DMS153 treated with DMSO at 0.1 percent for 48 hours (cell line): ENCODE measurements around the gene EEFSEC.

Experiments used
- DNase-seq: peaks from one replicate; lab custom pipeline; 2025; ENCODE audit not compliant: unreplicated experiment; lab: John Stamatoyannopoulos, UW

The EEFSEC gene

DNA sequence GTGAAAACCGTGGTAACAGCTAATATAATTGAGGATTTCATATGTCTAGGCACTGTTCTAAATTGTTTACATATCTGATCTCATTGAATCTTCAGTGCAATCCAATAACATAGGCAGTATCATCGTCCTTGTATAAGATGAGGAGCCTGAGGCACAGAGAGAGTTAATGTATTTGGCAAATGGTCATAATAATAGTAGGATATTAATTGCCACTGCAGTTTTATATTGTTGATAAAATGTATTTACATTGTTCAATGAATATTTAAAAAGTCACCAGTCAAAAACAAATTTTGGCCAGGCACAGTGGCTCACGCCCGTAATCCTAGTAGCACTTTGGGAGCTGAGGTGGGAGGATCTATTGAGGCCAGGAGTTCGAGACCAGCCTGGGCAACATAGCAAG, 88.5 kb downstream of the EEFSEC start:
- DNase-seq, result no peak

DNA sequence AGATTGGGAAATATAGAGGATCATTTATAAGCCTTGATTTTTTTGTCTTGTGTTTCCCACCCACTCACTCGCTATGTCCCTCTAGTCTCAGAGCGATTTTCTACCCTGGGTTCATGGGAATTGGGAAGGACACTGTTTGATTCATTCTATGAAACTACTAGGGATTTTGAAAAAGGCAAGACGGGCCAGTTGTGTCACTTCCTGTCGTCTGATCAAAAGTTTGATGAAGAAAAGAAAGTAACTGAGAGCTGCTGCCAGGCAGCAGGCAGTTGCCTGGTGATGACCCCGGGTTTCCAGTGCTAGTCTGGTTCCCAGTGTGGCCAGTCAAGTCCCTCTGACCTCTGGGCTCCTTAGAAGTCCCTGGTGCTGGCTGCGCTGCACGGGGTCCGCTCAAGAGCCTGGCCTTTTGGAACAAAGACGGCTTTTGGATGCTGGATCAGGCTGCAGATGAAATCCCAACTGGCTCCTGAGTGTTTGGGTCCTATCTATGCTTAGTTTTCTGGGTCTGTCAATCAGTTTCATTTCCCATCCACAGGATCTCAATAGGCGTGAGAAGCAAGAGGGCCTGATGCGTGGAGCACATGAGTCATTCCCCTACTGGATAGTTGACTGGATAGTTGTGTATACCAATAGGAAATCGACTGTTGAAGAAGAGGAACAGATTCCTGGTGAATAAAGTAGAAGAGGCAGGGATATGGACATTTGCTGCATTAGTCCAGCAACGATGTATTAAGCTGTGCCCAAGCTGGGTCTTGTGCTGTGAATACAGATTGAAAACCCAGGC, 89.7 kb downstream of the EEFSEC start:
- DNase-seq, result no peak

DNA sequence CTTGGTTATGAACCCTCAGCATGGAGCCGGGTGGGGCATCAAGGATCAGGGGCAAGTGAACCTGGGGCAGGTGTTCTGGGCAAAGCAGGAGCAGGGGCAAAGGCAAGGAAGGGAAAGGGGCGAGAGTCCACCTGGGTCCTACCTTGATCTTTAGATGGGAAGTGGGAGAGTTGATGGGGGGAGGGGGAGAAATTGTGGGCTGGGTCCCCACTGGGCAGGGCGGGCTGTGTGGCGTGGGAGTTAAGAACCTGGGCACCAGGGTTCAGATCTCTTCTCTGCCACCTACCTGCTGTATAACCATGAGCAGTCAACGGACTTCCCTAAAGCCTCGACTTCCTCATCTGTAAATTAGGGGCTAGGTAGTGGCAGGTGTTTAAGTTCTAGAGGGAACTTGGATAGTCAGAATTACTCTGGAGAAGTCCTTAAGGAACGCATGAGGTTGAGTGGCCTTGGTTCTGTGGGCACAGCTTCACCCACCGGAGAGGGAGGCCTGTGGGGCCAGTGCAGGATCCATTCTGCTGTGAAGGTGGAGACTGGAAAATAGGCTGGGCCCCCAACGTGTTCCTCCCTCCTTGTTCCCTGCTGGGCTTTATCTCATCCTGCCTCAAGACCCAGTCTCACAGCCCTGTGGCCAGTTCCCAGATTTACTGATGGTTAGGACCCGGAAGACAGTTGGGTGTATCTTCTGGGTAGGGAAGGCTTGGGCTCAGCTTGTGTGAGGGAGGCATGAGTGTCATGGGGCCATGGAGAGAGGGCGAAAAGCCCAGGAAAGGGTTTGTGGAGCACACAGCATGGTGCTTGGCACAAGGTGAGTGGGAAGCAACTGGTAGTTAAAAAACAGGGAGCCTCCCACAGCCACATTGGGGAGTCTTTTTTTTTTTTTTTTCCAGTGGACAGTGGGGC, 90.6 kb downstream of the EEFSEC start:
- no peak for DNase-seq

DNA sequence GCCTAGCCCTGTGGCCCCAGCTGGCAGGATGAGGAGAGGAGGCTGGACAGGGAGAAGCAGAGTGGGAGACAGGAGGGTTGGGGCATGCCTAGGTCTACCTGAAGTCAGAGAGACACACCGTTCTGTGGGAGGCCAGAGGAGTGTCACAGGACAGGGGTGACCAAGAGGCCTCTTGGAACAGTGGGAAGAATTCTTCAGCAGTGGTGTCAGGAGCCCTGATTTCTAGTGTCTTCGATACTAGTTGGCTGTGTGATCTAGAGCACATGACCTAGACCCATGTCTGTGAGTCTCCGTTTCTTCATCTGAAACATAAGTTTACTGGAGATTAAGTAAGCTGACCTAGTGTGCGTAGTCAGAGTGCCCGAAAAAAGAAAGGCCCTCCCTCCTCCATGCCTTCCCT, 92.2 kb downstream of the EEFSEC start:
- DNase-seq, result no peak

DNA sequence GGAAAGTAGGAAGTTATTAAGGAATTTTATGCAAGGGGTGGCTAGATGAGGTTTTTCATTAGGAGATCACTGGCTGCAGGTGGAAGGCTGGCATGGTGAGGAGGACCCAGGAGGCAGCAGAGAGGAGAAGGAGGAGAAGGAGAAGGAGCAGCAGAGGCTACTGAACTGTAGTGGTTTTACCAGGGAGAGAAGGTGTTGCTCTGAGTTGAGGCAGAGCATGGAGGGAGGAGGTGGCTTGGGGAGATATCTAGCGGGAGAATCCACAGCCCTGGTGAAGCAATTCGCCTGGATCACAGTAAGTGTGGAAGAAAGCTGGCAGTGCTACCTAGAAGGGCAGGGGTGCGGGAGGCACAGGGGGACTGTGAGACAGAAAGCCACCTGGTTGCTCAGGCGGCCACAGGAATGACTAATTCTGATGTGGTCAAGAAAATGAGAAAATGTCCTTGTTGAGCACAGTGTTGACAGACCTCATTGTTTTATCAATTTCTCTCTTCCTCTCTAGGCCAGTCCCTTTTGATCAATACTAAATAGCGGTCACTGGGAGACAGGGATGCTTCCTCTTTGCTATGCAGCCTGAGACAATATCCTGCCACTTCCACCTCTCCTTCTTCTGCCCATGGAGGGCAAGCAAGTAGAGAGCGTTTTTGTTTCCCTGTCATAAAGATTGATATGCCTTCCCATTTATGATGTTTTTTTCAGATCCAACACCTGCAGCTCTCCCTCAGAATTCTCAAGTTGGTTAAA, 94.6 kb downstream of the EEFSEC start:
- DNase-seq, result peak; percentile 8

DNA sequence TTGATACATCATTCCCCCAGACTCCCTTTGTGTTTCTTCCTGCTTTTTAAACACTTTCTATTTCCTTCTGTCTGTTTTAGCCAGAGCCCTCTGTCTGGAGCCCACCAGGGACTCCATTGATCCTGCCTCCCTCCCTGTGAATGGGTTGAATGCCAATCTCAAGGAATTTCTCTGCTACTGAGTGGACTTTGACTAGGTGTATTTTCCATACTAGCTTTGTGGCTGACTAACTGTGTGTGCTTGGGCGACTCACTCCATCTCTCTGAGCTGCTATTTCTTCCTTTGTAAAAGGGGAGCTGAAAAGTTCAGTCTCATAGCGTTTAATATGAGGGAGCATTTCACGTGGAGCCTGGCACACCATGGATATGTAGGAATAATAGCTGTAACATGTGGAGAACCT, 98.8 kb downstream of the EEFSEC start:
- no peak for DNase-seq

DNA sequence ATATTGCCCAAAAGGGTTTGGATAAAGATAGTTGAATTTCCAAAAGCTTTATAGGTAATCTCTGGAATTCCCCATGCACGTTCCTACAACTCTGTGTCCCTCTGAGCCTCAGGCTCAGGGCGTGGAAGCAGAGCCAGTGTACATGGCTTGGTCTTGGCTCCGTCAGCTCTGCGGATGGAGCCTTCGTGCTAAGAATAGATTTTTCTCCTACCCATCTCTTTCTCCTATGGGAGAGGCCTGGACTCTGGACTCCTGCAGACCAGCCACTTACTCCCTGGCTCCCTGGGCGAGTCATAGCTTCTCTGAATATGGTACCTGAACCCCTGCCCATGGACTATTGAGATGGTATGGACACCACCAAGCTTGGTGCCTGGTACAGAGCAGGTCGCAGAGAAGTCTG, 99.9 kb downstream of the EEFSEC start:
- DNase-seq, result no peak

DNA sequence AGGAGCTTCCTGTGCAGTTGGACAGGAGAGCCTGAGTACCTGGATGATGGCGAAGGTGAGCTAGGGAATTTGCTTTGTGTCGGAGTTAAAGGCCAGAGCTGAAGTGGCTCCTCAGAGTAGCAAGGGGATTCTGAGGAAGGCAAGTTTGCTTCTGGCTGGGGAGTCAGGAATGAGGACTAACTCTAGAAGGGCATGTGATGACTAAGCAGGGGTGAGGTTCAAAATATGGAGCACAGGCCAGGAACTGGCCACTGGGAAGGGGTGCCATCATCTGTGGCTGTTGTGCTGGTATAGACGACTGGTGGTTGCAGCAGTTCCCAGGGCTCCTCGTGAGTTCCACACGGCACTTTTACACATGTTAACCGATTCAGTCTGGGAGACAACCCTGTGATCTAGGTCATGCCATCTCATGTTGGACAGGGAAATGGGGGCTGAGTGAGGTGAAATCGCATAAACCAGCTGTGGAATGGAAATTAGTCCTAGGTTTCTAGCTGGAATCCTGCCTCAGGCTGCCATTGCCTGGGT, 100.8 kb downstream of the EEFSEC start:
- no peak for DNase-seq

DNA sequence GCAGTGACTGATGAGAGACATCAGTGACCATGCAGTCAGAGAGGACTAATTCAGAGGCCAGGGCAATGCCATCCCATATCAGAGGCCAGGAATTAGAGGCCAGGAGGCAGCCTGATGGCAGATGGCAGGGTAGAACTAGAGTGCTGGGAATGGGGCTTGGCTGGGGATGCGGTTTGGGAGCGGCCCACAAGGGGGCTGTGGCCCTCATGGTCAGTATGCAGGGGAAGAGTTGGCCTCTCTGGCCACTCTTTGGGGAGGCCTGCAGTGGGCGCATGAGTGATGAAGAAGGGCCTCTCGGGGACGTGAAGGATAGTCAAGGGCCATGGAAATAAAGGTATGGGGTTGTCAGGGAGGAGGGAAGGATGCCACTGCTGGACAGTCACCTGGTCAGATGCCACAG, 101.7 kb downstream of the EEFSEC start:
- no peak for DNase-seq

DNA sequence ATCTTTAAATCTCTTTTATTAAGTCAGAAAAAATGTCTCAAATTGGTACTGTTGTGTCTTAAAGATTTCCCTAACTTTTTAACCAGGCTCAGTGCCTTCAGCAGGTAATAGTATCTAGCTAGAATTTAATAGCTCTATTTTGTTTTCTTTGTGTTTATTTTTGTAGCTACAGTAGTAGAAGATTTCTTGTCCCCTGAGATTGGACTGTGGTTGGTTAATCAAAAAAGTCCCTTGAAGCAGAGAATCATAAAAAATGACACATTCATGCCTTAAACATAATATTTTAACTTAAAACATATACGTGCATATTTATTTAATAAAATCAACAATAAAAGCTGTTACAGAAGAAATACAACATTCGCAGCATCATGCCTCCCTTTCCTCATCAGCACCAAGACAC, 102.8 kb downstream of the EEFSEC start:
- DNase-seq, result no peak

DNA sequence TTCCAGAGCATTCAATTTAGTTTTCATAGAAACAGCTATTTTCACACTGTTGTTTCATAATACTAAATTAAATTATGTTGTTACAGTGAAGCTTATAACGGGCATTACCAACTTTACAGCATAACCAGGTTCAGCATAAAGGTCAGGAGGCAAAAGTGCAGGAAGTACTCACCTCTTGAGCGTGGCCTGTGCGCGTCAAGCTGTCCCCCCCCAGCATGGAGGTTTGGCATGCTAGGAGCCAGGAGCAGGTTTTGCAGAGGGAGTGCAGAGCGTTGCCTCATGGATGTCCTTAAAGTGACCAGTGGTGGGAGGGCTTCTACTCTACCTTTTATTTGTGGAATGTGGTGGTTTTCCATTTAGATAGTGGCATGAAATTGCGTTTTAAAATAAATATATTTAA, 104.4 kb downstream of the EEFSEC start:
- DNase-seq, result no peak

DNA sequence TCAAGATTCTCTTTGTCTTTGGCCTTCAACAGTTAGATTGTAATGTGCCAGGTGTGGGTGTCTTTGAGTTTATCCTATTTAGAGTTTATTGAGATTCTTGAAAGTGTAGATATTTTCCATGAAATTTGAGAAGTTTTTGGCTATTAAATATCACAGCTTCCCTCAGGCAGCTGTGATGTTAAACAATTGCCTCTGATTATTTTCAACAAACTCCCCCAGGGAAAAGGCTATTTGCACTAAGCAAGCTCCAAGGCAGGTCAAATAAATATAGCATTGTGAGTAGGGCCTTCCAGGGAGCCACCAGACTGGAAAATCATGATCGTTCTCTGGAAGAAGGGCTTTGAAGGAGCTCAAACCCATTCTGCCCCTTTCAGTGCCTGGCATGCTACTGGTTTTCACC, 107.0 kb downstream of the EEFSEC start:
- DNase-seq, result no peak

DNA sequence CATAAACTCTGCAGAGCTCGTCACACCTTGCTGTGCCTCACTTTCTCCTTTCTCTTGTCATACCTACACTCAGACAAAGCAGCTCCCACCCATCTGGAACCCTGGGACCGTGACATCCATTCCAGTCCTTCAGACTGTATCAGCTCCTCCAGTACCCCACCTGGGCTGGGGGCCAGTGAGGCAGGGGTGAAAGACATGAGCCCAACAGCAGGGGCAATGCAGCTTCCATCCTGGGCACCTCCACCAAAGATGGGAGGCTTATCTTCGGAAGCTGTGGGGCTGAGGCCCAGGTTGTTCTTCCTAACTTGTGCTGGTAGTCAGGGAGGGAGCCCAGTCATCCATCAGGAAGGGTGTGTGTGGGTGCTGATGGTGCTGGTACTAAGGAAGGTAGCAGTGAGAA, 109.2 kb downstream of the EEFSEC start:
- DNase-seq, result no peak

DNA sequence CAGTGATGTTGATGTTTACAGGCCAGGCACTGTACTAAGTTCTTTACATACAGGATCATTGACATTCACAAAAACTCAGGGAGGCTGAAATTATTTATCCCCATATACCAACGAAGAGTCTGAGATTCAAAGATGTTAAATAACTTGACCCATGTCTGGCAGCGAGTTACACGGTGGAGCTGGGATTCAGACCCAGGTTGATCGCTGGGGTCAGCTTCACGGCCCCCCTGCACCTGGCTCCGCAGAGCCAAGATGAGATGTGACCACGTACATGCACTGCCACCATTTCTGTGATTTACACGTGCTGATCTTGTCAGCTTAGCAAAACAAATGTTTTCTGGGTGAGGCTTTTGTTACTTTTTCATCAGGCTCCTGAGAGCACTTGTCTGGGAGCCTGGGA, 109.8 kb downstream of the EEFSEC start:
- no peak for DNase-seq

DNA sequence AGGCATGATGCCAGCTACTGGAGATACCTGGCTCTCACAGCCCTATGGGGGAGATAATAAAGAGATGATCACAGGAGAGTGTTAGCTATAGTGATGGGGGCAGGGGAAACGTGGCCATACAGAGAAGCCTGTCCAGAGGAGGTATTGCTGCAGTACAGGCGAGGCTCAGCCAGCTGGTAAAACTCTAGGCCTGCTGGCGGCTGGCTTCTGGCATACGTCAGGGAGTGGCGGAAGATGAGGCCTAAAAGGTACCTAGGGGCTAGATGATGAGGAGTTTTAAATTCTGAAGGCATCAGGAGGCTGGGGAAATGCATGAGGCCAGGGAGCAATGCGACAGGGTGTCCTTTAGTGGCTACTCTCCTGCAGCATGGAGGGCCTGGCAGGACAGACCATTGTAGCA, 110.7 kb downstream of the EEFSEC start:
- DNase-seq, result no peak

DNA sequence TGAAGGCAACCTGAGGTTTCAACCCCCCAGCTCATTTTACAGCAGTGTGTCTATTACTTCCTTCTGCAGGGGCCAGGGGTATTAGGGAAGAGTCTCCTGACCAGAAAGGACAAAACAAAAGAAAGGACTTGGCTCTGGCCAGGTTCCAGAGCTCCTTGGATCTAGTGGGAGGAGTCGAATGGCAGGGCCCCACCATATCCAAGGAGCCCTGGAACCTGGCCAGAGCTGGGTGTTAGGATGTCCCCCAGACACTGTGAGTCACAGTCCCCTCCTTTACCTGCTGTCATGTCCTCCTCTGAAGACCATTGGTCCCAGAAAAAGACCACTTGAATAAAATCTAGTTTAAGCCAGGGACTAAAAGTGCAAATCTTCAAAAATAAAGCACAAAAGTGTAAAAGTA, 113.2 kb downstream of the EEFSEC start:
- DNase-seq, result no peak

DNA sequence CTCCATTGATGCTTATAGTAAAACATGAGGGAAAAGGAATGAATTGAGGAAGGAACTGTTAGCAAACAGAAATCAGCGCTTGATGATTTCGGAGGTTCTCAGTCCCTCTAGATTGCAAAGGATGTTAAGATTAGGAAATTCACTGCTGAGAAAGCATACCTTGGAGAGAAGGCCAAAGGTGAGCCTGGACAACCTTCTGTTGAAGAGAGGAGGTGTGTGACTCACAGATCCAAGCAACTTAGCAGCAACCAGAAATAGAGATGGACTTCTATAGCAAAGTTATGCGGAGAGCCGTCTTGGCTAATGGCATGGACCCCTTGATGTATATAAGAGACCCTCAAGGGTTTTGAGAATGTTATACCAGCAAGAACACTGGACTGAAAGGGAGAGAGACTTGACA, 114.3 kb downstream of the EEFSEC start:
- no peak for DNase-seq

DNA sequence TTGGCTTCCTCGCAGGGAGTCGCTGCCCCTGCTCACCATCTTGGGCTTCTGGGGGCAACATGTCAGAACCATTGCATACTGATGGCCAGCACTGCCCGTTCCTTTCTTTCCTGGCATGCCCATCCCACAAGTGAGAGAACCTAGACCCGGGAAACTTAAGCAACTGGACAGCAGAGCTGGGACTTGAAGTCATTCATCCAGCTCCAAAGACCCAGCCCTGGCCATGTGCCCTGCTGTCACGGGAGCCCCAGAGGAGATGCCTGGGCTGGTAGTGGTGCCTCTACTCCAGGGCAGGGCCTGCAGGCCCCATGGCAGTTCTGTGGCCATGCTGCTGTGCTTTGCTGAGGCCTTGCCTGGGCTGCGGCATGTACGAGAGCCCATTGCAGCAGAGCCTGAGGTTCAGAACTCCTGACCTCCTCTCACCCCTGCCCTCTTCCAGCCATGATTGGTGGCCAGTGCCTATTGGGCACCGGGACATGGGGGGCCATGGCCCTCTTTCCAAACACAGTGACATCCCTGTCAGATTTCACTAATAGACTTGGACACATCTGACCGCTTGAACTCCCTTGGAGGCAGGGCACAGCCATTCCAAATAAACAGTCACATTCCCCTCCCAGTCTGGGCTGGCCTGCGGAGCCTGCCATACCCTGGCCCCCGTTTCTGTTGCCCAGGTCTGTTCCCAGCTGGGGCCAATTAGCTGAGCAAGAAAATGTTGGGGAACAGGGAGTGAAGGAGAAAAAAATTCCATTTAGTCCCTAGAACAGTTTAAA, 115.9 kb downstream of the EEFSEC start:
- DNase-seq, result no peak

DNA sequence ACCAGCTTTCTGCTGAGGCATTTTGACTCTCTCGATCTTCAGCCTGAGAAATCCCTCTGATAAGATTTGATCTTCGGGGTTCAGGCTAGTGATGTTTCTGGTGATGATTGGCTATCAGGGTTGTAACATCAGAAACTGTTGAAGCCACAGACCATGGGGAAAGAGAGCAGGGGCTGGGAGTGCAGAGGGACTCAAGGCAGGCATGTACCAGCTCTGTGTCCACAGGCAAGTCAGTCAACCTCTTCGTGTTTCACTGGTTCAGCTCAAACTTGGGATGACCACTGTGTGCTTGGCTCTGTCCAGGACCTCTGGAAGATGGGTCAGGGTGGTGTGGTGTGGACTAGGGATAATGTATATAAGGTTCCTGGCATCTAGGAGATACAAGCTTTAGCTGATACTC, 116.5 kb downstream of the EEFSEC start:
- no peak for DNase-seq

DNA sequence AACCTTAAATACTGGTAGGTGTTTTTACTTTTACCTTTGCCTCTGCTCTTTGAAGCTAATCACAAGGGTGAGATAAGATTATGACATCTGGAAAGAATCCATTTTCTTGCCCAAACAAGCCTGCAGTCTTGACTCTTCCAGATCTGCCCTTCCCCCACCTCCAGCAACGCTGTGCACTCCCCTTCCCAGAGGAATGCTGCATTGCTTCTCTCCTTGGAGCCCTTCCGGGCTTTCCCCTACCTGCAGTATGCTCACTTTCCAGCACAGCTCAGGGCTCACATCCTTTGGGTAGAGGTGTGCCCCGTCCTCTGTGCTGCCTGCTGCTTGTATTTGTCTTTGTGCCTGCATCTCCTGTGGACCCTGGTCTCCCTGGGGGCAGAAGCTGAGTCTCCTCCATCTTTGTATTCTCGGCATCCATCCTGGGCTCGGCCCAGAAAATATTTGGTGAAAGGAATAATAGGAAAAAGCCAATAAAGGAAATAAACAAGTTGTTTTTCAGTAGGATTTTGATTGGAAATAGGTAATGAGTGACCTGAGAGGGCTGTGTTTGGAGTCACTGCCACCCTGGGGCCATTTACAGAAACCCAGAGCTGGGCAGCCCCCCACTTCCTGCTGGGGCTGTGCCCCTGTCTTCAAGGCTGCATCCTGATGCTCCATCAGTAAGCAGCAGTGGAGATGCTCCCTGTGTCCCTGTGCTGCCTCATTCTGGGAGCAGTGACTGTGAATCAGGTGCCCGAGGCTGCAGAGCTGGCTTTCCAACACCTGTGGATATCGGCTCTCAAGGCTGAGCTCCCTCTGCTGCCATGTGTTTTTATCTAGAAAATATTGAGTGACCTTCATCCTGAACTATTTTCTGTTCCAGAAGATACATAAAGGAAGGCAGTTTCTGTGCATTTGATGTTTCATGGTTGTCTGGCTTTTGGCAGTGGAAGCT, 117.5 kb downstream of the EEFSEC start:
- no peak for DNase-seq
